ENCODE results near the gene FKBP10. TPM values are rescaled to one million over a fixed set of nuclear protein-coding genes. Genes with fewer than 3 reads are reported as not detected.
"Not testable (repeated sequence)": the region's sequence is repeated elsewhere in the genome, so short reads cannot be mapped to it uniquely, and the experiment has no call there.

Gene FKBP10
- total RNA-seq = 230 and 241 TPM in 2 replicates

GRCh38 chr17:41812381-41813151, at the start of gene FKBP10:
TSS of gene FKBP10 (plus strand) at chr17:41813004. CDS start at chr17:41813035, 31 bp downstream.
- DNase-seq (ENCODE audit: extremely low read depth, low read depth, low spot score) = no peak

DNA sequence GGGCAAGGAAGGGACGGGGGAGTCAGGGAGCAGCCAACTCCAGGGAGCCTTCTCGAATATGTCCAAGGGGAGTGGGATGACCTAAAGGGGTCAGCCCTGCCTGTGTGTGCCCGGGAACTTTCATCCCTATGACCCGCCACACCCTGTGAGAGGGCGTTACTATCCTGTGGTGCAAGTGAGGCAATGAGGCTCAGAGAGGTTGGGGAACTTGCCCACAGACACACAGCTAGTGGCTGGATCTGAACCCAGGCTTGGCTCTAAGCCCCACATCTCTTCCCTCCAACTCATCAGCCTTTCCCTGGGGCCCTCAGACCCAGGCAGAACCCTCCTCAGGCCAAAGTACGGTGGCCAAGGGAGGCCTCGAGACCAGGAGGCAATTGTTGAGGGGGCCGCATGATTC, 49.5 kb upstream of the FKBP10 start:
- DNase-seq (ENCODE audit: extremely low read depth, low read depth, low spot score) = no peak

- DNase-seq (ENCODE audit: extremely low read depth, low read depth, low spot score) = no peak
These were observed 46.7 kb upstream of the FKBP10 start for GRCh38 chr17:41766135-41766534.

GRCh38 chr17:41767324-41768042, 45.3 kb upstream of the FKBP10 start:
- no peak for DNase-seq (ENCODE audit: extremely low read depth, low read depth, low spot score)

DNA sequence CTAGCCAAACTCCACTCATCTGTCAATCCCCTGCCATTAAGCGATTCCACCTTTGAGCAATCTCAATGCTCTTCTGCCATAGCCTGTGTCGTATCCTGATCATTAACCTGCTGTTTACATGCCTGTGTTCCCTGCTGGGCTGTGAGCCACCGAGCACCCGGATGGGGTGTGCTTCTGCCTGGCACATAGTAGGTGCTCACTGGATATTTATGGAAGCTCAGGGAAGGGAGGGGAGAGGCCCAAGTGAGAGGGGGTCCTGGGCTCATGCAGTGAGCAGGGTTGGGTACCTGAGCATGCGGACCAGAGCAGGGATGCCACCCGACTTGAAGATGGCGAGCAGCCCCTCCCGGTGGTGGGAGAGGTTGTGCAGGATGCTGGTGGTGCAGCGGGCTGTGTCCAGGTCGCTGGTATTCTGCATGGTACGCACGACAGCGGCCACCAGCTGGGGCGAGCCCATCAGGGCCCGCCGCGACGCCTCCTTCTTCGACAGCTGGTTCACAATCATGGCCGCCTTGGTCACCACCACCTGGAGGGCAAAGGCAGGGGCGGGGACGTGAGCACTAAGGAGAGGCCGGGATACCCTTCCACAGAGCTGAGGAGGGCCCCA, 44.0 kb upstream of the FKBP10 start:
- no peak for DNase-seq (ENCODE audit: extremely low read depth, low read depth, low spot score)

- DNase-seq (ENCODE audit: extremely low read depth, low read depth, low spot score) = no peak
These were observed 43.4 kb upstream of the FKBP10 start for GRCh38 chr17:41769346-41769862.

DNA sequence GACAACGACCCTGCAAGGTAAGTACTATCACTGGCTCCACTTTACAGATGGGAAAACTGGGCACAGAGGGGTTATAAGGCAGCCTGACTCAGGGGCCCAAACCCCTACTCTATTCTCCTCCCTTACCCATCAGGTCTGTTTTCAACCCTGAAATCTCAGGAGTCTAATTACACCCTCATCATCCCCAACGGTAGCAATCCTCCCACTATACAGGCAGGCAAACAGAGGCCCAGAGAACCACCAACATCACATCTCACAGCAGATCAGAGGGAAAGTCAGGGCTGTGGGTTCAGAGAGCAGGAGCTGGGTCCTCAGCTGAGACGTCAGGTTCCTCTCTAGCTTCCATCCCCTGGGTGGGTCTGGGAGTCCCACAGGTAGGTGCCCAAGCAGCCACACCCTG, 42.8 kb upstream of the FKBP10 start:
- no peak for DNase-seq (ENCODE audit: extremely low read depth, low read depth, low spot score)

DNA sequence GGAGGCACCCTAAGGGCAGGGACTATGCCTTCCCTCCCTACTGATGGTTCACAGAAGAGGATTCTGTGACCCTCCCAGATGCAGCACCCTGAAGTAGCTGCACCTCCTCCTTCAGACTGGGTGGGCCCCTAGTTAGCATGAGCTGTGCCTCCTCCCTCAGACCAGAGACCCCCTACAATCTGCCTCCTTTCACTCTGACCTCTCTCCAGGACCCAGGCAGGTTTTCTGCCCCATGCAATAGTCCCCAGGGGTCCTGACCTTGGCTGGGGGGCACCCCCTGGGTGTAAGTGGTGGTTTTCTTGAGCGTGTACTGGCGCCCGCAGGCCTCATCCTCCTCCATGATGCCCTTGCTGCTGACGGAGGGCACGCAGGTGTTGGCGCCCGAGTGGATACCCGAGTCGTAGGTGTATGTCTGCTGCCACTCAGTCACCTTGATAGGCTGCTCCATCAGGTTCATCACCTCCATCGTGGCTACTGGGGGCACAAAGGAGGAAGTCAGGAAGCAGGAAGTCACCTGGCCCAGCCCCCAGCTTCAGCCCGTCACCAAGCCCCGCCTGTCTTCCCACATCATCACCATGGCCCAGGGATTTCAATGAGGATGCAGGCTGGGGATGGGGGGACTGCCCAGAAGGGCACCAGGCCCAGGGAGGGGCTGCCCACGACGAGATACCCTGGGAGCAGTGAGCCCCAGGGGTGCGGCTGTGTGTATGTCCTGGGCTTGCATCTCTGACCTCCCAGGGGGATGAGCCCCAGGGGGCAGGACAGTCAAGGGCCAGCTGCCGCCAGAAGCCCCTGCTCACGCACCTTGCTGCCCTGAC, 41.2 kb upstream of the FKBP10 start:
- DNase-seq (ENCODE audit: extremely low read depth, low read depth, low spot score) = no peak

- DNase-seq (ENCODE audit: extremely low read depth, low read depth, low spot score) = no peak
These were observed 40.6 kb upstream of the FKBP10 start for GRCh38 chr17:41772218-41772585.

- DNase-seq (ENCODE audit: extremely low read depth, low read depth, low spot score) = no peak
These were observed 40.1 kb upstream of the FKBP10 start for GRCh38 chr17:41772586-41773189.

GRCh38 chr17:41773190-41773588, 39.6 kb upstream of the FKBP10 start:
- DNase-seq (ENCODE audit: extremely low read depth, low read depth, low spot score) = no peak

GRCh38 chr17:41773731-41774193, 39.0 kb upstream of the FKBP10 start:
- DNase-seq (ENCODE audit: extremely low read depth, low read depth, low spot score) = no peak

- no peak for DNase-seq (ENCODE audit: extremely low read depth, low read depth, low spot score)
These were observed 37.2 kb upstream of the FKBP10 start for GRCh38 chr17:41775394-41776226.

GRCh38 chr17:41776262-41776900, 36.4 kb upstream of the FKBP10 start:
- DNase-seq (ENCODE audit: extremely low read depth, low read depth, low spot score) = not testable (repeated sequence)

DNA sequence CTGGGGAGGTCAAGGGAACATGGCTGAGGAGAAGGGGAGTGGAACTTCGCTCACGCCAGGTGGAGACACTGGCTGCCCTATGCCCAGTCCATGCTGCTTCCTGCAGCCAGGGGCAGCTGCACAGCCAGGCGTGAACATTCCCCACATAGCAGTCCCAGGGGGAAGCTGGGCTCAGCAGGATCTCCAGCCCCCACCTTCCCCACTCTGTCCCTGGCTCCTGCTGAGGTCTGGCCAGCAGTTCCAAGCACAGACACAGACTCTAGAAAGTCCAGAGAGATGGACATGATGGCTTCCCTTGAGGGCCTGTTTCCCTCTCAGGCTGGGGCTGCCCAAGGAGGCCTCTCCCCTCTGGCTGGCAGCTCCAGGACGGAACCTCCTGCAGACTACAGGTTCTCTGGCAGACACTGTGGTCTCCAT, 35.6 kb upstream of the FKBP10 start:
- DNase-seq (ENCODE audit: extremely low read depth, low read depth, low spot score) = no peak

- peak; percentile 99 for DNase-seq (ENCODE audit: extremely low read depth, low read depth, low spot score)
These were observed 35.1 kb upstream of the FKBP10 start for GRCh38 chr17:41777574-41778188.

GRCh38 chr17:41779954-41780353, 32.9 kb upstream of the FKBP10 start:
- DNase-seq (ENCODE audit: extremely low read depth, low read depth, low spot score) = no peak

- DNase-seq (ENCODE audit: extremely low read depth, low read depth, low spot score) = no peak
These were observed 31.2 kb upstream of the FKBP10 start for GRCh38 chr17:41781404-41782110.
